HepG2 (cell line): ENCODE measurements around the gene SYNGAP1. TPM values are rescaled to one million over a fixed set of nuclear protein-coding genes. Genes with fewer than 3 reads are reported as not detected.

ENCODE experiments used
- ARHGAP35 ChIP-seq: sonication (generic); formaldehyde crosslinking; IDR thresholded peaks from 2 replicates; pipeline ENCODE4 v1.9.0; 2022; ENCODE audit warnings: mild to moderate bottlenecking, inconsistent platforms, moderate library complexity, missing genetic modification reagents, borderline replicate concordance
- EHMT2 ChIP-seq: fragments of 200-600 bp; sonication (generic); IDR thresholded peaks from 2 replicates; pipeline ENCODE4 v1.7.0; 2017; ENCODE audit warnings: antibody characterized with exemption, low read depth, low read length, borderline replicate concordance
- GABPA ChIP-seq, 2 experiments: IDR thresholded peaks; 2 replicates each; pipeline ENCODE4 v1.6.1; 2011 to 2016; ENCODE audit warnings: low read depth in 2 of 2, low read length in 1 of 2, missing biosample characterization in 1 of 2, missing genetic modification characterization in 1 of 2
- KDM3A ChIP-seq: IDR thresholded peaks from 2 replicates; pipeline ENCODE4 v1.6.1; 2018; ENCODE audit warnings: low read depth, missing compliant biosample characterization
- NFIC ChIP-seq: IDR thresholded peaks from 2 replicates; pipeline ENCODE4 v1.6.1; 2012; ENCODE audit warnings: mild to moderate bottlenecking, low read length, inconsistent platforms
- SCMH1 ChIP-seq: sonication (generic); formaldehyde crosslinking; IDR thresholded peaks from 2 replicates; pipeline ENCODE4 v1.9.0; 2021; ENCODE audit warnings: missing genetic modification reagents, mild to moderate bottlenecking, borderline replicate concordance
- SOX5 ChIP-seq: IDR thresholded peaks from 2 replicates; pipeline ENCODE4 v1.6.1; 2016; ENCODE audit warnings: borderline replicate concordance
- ZNF557 ChIP-seq: sonication (generic); formaldehyde crosslinking; IDR thresholded peaks from 2 replicates; pipeline ENCODE4 v1.4.0; 2020; ENCODE audit warnings: missing genetic modification reagents
- ZNF75D ChIP-seq: sonication (generic); formaldehyde crosslinking; IDR thresholded peaks from 2 replicates; pipeline ENCODE4 v1.8.1; 2023; ENCODE audit warnings: missing genetic modification reagents, mild to moderate bottlenecking, borderline replicate concordance
- ZNF788 ChIP-seq: sonication (generic); formaldehyde crosslinking; IDR thresholded peaks from 2 replicates; pipeline ENCODE4 v1.5.0; 2020; ENCODE audit warnings: mild to moderate bottlenecking, missing genetic modification reagents, borderline replicate concordance
- polyA plus RNA-seq, 8 experiments: library from polyadenylated mRNA; depleted of rRNA in 3 of 8; stranded (reverse) in 7 of 8; unstranded in 1 of 8; fragments of >200 nt; fragmentation: Illumina TruSeq in 4 of 8; extraction: Trizol in 4 of 8; gene quantifications; 2 replicates each; pipeline versions ENCODE4 v1.2.1 to v1.2.3, GENCODE V29; 2011 to 2016; ENCODE audit warnings: low read depth in 4 of 8, missing spikeins in 1 of 8, mixed read lengths in 1 of 8; ENCODE audit not compliant: insufficient read depth in 1 of 8
- total RNA-seq, 5 experiments: library from RNA; depleted of rRNA; stranded (reverse); fragments of >200 nt; fragmentation: Illumina TruSeq; extraction: Trizol; gene quantifications; 2 replicates each; pipeline ENCODE4 v1.2.3, GENCODE V29; 2016; ENCODE audit warnings: low read depth in 1 of 5
- TF ChIP-seq, protein P1 (sequence below): sonication (generic); formaldehyde crosslinking; IDR thresholded peaks from 2 replicates; pipeline ENCODE4 v1.8.0; 2022; ENCODE audit warnings: missing genetic modification reagents, mild to moderate bottlenecking, inconsistent platforms, borderline replicate concordance
- TF ChIP-seq, protein P2 (sequence below): sonication (generic); formaldehyde crosslinking; IDR thresholded peaks from 2 replicates; pipeline ENCODE4 v1.4.0; 2020; ENCODE audit warnings: missing genetic modification reagents
- TF ChIP-seq, protein P3 (sequence below): sonication (generic); formaldehyde crosslinking; IDR thresholded peaks from 2 replicates; pipeline ENCODE4 v1.8.0; 2023; ENCODE audit warnings: mild to moderate bottlenecking, missing genetic modification reagents
- TF ChIP-seq, protein P4 (sequence below): sonication (generic); formaldehyde crosslinking; IDR thresholded peaks from 2 replicates; pipeline ENCODE4 v1.5.0; 2020; ENCODE audit warnings: mild to moderate bottlenecking, missing genetic modification reagents
- TF ChIP-seq, protein P5 (sequence below): sonication (generic); formaldehyde crosslinking; IDR thresholded peaks from 2 replicates; pipeline ENCODE4 v1.8.1; 2023; ENCODE audit warnings: mild to moderate bottlenecking, missing genetic modification reagents
- TF ChIP-seq, protein P6 (sequence below): sonication (generic); formaldehyde crosslinking; conservative IDR thresholded peaks from 2 replicates; pipeline ENCODE4 v1.4.0; 2020; ENCODE audit warnings: missing genetic modification reagents
- TF ChIP-seq, protein P7 (sequence below): sonication (generic); IDR thresholded peaks from 2 replicates; pipeline ENCODE4 v1.6.1; 2016; ENCODE audit warnings: low read depth, borderline replicate concordance

The SYNGAP1 gene
- total and polyA plus RNA-seq, 2 of the 13 experiments (the other 11 are each of a cell fraction or from before 2014, with no cell fraction given), result 0.75 to 1.1 TPM

DNA sequence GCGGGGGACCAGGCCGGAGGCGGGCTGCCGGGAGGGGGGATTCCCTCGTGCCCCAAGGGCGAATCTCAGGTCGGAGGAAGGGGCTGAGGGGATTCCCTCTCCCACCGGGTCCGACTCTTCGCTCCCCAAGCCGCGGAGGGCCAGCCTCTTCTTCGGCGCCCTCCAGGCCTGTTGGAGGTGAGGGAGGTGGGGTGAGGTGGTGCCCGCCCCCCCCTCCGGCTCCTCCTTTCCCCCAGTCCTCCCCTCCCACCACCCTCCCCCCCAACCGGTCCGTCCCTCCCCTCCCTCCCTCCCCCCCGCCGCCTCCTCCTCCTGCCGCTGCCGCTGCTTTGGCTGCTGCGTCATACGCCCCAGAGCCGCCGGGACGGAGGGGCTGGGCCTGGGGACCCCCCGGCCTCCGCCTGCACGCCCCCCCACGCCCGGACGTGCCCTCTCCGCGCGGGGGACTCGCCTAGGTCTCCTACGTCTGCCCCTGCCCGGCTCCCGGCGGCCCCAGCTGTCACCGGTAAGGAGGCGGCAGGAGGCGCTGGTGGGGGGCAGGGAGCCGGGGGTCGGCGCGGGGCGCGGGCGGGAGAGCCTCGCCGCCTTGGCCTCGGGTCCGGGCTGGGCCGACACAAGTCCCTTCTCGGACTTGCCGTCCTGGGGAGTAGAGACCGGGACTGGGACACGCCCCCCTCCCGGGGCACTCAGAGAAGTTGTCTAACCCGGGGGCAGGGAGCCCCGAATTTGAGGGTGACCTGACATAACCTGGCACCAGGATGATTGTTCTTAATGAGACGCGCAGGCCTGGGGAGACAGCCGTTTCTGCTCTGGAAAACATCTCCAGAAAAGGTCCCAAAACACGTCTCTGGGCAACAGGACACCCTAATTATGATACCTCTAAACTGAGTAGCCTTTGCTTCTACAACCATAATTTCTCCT lies 8.9 kb upstream of the SYNGAP1 start, which contains the start of gene PHF1 (continued):
- TF ChIP-seq NFIC (no peak), EHMT2 (no peak), SOX5 (CRISPR knock-in tag) (no peak), ZNF557 (CRISPR knock-in tag) (no peak), ZNF788 (CRISPR knock-in tag) (no peak), ARHGAP35 (0 out of 2 replicates have a peak, but pooled peaks have one; percentile 50), KDM3A (CRISPR knock-in tag) (no peak; the same call in 1 of the 2 replicates), ZNF75D (no peak), SCMH1 (no peak), GABPA (IDR thresholded peaks at IDR 0.05; ENCODE audit: low read depth, low read length) (no peak), GABPA (CRISPR knock-in tag; IDR thresholded peaks at IDR 0.05; ENCODE audit: low read depth) (no peak)
- TF ChIP-seq, protein P1, sequence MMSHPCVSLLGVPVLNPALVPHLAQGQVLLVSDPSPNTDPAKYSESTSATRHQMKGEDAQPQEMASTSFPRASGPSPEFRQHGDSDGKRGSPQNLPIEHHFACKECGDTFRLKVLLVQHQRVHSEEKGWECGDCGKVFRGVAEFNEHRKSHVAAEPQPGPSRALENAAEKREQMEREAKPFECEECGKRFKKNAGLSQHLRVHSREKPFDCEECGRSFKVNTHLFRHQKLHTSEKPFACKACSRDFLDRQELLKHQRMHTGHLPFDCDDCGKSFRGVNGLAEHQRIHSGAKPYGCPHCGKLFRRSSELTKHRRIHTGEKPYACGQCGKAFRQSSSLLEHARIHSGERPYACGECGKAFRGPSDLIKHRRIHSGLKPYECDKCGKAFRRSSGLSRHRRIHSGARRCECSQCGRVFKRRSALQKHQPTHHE (CRISPR knock-in tag), result no peak
- TF ChIP-seq, protein P2, sequence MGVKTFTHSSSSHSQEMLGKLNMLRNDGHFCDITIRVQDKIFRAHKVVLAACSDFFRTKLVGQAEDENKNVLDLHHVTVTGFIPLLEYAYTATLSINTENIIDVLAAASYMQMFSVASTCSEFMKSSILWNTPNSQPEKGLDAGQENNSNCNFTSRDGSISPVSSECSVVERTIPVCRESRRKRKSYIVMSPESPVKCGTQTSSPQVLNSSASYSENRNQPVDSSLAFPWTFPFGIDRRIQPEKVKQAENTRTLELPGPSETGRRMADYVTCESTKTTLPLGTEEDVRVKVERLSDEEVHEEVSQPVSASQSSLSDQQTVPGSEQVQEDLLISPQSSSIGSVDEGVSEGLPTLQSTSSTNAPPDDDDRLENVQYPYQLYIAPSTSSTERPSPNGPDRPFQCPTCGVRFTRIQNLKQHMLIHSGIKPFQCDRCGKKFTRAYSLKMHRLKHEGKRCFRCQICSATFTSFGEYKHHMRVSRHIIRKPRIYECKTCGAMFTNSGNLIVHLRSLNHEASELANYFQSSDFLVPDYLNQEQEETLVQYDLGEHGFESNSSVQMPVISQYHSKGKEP (CRISPR knock-in tag), result no peak
- TF ChIP-seq, protein P3, sequence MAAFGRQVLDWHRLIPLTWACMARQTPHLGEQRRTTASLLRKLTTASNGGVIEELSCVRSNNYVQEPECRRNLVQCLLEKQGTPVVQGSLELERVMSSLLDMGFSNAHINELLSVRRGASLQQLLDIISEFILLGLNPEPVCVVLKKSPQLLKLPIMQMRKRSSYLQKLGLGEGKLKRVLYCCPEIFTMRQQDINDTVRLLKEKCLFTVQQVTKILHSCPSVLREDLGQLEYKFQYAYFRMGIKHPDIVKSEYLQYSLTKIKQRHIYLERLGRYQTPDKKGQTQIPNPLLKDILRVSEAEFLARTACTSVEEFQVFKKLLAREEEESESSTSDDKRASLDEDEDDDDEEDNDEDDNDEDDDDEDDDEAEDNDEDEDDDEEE (CRISPR knock-in tag), result no peak
- TF ChIP-seq, protein P4, sequence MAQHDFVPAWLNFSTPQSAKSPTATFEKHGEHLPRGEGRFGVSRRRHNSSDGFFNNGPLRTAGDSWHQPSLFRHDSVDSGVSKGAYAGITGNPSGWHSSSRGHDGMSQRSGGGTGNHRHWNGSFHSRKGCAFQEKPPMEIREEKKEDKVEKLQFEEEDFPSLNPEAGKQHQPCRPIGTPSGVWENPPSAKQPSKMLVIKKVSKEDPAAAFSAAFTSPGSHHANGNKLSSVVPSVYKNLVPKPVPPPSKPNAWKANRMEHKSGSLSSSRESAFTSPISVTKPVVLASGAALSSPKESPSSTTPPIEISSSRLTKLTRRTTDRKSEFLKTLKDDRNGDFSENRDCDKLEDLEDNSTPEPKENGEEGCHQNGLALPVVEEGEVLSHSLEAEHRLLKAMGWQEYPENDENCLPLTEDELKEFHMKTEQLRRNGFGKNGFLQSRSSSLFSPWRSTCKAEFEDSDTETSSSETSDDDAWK, result no peak
- TF ChIP-seq, protein P5, sequence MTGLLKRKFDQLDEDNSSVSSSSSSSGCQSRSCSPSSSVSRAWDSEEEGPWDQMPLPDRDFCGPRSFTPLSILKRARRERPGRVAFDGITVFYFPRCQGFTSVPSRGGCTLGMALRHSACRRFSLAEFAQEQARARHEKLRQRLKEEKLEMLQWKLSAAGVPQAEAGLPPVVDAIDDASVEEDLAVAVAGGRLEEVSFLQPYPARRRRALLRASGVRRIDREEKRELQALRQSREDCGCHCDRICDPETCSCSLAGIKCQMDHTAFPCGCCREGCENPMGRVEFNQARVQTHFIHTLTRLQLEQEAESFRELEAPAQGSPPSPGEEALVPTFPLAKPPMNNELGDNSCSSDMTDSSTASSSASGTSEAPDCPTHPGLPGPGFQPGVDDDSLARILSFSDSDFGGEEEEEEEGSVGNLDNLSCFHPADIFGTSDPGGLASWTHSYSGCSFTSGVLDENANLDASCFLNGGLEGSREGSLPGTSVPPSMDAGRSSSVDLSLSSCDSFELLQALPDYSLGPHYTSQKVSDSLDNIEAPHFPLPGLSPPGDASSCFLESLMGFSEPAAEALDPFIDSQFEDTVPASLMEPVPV, result no peak; the same call in 1 of the 2 replicates
- TF ChIP-seq, protein P6, sequence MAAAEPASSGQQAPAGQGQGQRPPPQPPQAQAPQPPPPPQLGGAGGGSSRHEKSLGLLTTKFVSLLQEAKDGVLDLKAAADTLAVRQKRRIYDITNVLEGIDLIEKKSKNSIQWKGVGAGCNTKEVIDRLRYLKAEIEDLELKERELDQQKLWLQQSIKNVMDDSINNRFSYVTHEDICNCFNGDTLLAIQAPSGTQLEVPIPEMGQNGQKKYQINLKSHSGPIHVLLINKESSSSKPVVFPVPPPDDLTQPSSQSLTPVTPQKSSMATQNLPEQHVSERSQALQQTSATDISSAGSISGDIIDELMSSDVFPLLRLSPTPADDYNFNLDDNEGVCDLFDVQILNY (CRISPR knock-in tag), result no peak
- TF ChIP-seq, protein P7, sequence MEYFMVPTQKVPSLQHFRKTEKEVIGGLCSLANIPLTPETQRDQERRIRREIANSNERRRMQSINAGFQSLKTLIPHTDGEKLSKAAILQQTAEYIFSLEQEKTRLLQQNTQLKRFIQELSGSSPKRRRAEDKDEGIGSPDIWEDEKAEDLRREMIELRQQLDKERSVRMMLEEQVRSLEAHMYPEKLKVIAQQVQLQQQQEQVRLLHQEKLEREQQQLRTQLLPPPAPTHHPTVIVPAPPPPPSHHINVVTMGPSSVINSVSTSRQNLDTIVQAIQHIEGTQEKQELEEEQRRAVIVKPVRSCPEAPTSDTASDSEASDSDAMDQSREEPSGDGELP, result no peak
